T47D (cell line): ENCODE measurements around the gene BCKDHB.
"Not testable (repeated sequence)": the region's sequence is repeated elsewhere in the genome, so short reads cannot be mapped to it uniquely, and the experiment has no call there.

Experiments
- DNase-seq, 2 experiments: peaks; one replicate each; pipeline versions ENCODE4 v3.0.0 to v3.0.0-alpha.2; 2011 to 2012; ENCODE audit warnings: low read depth in 1 of 2, low spot score in 1 of 2
- JUND ChIP-seq: IDR thresholded peaks from 2 replicates; pipeline ENCODE4 v1.6.1; 2012; ENCODE audit warnings: low read depth
- in situ Hi-C: cut with HindIII; loops from 2 replicates; pipeline ENCODE4 v1.10.0; 2016; ENCODE audit warnings: low sequenced_read_pairs, low pct_unique_long_range_greater_than_20kb

BCKDHB gene

DNA sequence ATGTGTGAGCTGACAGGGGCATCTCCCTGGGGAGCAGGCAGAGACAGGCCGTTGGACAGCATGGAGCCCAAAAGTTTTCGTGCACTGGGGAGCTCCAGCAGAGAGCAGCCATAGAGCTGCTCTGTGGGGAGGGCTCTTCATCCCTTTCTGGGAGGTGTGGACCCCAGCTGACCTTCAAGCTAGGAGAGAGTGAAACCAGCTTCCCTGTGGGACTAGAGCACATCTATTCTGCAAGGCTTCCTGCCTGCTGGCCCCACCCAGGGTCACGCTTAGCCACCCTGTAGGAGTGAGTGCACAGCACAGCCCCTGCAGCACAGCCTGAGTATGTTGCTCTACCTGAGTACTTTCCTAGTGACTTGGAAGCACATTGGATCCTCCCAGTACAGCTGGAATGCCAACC lies 183.3 kb downstream of the BCKDHB start:
- TF ChIP-seq JUND: no peak
- in situ Hi-C loops: no loop called here
- no peak for DNase-seq

DNA sequence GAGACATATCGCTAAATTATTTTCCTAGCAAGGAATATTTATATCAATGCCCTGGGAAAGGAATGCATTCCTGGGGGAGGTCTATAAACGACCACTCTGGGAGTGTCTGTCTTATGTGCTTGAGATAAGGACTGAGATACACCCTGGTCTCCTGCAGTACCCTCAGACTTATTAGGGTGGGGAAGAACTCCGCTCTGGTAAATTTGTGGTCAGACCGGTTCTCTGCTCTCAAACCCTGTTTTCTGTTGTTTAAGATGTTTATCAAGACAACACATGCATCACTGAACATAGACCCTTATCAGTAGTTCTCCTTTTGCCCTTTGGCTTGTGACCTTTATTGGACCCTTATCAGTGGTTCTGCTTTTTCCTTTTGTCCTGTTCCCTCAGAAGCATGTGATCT lies 188.1 kb downstream of the BCKDHB start:
- in situ Hi-C loops, DNase-seq: not testable (repeated sequence)

DNA sequence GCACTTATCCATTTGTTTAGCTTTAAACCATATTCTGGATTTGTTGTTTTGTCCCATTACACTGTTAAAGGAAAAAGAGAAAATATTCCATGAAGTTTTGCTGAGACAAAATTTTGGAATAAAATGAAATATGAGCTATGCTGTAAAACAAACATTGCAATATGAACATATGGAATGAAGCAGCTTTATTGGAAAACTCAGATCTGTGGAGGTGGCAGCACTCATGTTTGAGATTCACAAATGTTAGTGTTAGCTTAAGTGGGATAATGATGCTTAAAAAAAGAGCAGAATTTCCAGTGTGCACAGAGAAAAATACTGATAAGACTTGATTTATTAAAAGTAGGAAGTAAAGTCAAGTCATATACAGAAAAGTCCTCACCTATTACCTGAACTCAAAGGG lies 196.2 kb downstream of the BCKDHB start:
- in situ Hi-C loops: no loop called here
- no peak for TF ChIP-seq JUND
- DNase-seq: no peak

DNA sequence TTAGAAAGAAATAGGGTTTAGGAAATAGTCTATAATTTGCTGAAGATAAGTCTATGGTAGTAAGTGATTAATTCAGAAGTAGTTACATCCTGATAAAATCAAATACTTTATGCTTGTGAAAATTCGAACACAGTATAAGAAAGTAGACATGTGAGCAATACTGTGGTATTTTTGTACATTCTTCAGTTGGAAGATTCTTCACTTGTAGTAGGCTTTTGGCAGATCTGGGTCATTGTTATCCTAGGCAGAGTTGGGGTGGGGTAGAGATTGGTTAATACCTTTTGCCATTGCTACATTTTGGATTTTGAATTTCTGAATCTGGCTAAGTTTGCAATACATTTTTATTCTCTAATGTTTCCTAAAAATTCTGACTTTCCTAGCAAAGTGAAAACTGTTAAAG lies 197.5 kb downstream of the BCKDHB start:
- DNase-seq: no peak
- TF ChIP-seq JUND: no peak
- in situ Hi-C loops: no loop called here

DNA sequence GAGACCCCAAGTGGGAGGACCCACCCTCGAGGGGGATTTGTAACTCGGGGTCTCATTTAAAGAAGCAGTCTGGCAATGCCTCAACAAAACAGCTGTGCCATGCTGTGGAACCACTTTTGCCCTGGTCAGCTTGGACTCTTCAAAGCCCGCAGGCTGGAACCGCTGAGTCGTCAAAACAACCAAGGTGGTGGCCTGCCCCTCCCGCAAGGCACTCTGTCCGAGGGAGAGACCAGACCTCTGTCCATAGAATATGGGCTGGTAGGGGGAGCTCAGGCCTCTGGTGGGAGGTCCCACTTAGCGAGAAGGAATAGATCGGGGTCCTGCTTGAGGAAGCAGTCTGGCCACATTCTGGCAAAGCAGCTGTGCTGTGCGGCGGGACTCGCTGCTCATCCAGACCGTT lies 208.1 kb downstream of the BCKDHB start:
- no peak for DNase-seq
- TF ChIP-seq JUND: no peak
- in situ Hi-C loops: no loop called here

DNA sequence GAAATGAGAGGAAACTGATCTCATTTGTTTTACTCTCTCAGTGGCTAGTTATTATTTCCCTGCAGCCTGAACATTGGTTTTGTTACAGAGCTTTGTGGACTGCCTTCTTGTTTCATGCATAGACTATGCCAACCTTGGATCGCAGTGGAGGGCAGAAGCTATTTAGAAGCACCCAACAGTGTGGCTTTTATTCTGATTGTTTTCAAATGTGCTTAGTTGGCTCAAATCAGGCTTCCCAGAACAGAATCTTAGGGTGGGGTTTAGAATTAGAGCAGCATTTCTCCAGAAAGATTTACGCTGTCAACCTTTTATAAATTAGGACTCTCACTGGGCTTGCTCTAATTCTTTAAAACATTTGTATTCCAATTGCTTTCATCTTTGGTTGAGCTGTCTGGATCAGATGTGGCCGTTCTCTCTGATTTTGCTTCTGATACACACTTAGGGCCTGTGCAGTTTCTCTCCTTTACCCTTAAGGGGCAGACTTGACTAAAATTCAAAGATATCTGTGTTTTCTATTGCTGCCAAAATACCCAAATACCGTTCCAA lies 210.3 kb downstream of the BCKDHB start:
- TF ChIP-seq JUND: no peak
- DNase-seq: no peak
- in situ Hi-C loops: no loop called here

DNA sequence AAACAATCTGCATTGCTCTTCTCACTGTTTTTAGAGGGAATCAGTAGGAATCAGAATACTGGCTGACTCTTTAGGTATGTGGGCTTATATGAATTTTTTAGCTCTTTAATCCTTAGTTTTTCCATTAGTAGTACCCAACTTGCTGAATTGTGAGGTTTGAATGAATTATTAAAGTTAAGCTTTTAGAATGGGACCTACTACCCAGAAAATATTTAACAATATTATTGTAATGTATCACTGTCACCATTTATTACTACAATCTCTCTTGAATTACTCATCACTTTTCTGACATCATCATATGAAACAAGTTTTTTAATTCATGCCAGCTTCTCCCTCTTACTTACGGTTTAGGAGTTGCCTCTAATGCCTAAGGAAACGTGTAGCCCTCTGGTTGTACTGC lies 212.7 kb downstream of the BCKDHB start:
- no peak for TF ChIP-seq JUND
- DNase-seq: no peak
- in situ Hi-C loops: no loop called here

DNA sequence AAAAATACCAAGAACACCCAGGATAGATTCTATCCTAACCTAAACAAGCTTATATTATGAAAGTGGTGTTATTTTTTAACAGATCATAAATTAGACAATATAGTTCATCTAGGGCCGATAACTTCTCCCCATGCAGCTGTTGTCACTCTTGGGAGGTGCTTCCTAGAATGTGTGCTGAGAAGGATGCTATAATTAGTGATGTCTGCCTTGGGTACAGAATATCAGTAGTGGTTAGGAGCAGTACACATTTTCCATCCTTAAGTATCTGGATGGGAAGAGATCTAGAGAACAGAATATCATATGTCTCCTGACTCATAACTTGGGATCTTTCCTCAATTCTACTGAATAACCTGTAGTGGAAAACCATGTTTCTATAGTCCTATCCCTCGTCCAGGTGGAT lies 214.5 kb downstream of the BCKDHB start:
- no peak for DNase-seq
- in situ Hi-C loops: no loop called here
- TF ChIP-seq JUND: no peak

DNA sequence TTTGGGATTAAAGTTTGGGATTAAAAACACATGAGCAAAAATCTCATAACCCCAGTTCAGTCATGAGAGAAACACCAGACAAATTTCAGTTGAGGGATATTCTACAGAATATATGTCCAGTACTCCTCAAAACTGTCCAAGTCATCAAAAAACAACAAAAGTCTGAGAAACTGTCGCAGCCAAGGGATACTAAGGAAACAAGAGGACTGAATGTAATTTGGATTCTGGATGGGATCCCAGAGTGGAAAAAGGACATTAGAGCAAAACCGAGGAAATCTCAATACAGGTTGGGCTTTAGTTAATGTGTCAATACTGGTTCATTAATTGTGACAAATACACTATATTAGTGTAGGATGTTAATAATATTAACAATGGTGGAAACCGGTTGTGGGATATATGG lies 219.3 kb downstream of the BCKDHB start:
- in situ Hi-C loops: no loop called here
- no peak for DNase-seq
- no peak for TF ChIP-seq JUND

DNA sequence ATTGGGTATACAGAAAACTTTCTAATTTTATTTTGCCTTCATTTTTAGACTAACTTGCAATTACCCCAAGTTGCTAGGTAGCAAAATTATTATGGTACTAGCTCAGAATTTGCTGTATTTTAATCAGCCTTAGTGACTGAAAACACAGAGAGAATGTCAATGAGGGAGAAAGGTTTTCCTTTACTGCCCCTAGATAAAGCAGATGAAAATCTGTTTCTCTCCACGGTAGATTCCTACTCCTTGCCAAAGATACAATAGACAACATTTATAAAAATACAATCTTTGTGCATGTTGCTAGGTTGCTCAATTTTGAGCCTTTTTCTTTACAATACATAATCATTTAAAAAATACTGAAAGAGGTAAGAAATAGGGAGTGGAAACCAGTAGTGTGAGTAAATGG lies 222.2 kb downstream of the BCKDHB start:
- DNase-seq: no peak
- in situ Hi-C loops: no loop called here
- TF ChIP-seq JUND: no peak

DNA sequence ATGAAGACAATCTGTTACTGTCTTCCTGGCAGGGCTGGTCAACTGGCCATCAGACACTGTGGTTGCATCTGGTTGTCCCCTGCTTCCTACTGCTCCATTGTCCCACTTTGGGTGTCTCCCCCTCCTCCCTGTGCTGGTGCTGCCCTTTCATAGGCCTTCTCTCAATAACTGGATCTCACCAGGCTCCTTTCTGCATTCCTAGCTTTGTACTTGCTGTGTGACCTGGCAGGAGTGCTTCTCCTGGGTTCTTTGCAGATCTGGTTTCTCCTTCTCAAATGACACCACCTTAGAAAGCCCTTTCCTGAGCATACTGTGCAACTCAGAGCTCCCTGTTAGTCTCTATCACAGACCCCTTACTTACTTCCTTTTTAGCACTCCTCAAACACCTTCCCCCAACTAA lies 223.0 kb downstream of the BCKDHB start:
- DNase-seq: no peak
- in situ Hi-C loops: no loop called here
- no peak for TF ChIP-seq JUND

DNA sequence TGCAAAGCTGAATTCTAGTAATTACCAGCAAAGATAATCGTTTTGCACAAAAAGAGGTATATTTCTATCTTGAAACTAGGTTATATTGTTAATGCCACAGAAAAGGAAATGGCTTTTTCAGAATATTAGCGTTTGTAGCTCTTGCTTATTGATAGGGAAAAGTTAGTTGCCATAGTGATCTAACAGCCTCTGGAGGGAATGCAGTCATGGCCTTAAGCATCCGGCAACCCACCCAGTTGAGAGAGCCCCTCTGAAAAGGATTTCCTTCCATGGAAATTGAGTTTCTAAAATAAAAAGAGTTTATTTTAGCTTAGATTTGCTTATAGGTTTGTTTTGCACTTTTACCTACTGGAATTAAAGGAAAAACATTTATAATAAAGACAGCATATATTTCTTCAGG lies 224.5 kb downstream of the BCKDHB start:
- DNase-seq: no peak
- TF ChIP-seq JUND: no peak
- in situ Hi-C loops: no loop called here

DNA sequence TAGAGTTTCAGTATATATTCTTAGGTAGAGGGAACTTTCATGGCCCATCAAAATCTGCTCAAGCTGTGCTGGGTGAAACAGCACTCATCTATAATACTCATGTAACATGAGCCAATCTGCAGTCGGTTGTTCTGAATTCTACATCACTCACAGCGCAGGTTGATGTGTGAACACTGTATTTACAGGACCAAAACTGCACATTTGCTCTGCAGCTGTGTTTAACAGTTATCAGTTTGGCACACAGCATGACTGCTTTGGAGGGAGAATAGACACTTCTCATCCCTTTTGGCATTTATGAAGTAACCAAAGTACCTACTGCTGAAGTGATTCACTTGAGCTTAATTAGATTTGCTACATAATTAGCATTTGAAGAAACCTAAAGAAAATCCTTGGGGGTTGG lies 225.1 kb downstream of the BCKDHB start:
- no peak for TF ChIP-seq JUND
- in situ Hi-C loops: no loop called here
- DNase-seq: no peak

DNA sequence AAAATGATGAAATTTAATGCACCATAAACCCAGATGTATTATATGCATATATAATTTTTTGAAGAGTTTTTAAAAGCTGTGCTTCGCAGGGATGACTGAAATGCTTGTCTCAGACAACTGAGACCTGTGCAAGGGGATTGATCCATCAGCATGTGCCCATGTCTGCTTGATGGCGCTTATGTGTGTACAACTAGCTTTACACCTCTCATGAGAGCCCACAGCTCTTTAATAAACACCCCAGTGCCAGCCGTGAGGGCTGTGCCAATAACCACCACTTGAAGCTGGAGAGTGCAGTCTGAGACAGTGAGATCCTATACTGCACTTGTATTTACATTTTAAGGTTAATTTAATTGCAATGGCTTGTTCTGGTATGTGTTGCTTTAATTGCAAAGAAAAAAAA lies 225.5 kb downstream of the BCKDHB start:
- in situ Hi-C loops: no loop called here

More for the DNA sequence above, 225.5 kb downstream of the BCKDHB start:
- no peak for TF ChIP-seq JUND
- DNase-seq: no peak
